Right ventricle myocardium inferior (tissue), 1 donor: ENCODE results near the gene ELK3. TPM values are rescaled to one million over a fixed set of nuclear protein-coding genes. Genes with fewer than 3 reads are reported as not detected.
"Not testable (repeated sequence)": the region's sequence is repeated elsewhere in the genome, so short reads cannot be mapped to it uniquely, and the experiment has no call there.

Source experiments
- ATAC-seq: fragments of 200-7000 bp; cut with Tn5 transposase; one replicate; pipeline ENCODE4 v1.9.1; 2020; ENCODE audit warnings: mild to moderate bottlenecking, moderate library complexity
- DNase-seq: peaks from one replicate; pipeline ENCODE4 v3.0.0; 2021; ENCODE audit errors: missing footprints
- intact Hi-C: fragments of 100-400 bp; cut with DNase I; formaldehyde crosslinking; loops from one replicate; pipeline ENCODE4 v1.11.0; 2022
- total RNA-seq: library from RNA; stranded (reverse); fragmentation: NEBNext Ultra II Directional; extraction: Animal tissue kit (Norgen Biotek cat#: 25700); gene quantifications from one replicate; pipeline ENCODE4 v1.2.1, GENCODE V29; 2021
- donor health status: DM: no; HTN: yes; CAD: no; lungs with severe emphysema.

The ELK3 gene
- total RNA-seq, 1 donor from 2014 or later = 20.8 TPM

DNA sequence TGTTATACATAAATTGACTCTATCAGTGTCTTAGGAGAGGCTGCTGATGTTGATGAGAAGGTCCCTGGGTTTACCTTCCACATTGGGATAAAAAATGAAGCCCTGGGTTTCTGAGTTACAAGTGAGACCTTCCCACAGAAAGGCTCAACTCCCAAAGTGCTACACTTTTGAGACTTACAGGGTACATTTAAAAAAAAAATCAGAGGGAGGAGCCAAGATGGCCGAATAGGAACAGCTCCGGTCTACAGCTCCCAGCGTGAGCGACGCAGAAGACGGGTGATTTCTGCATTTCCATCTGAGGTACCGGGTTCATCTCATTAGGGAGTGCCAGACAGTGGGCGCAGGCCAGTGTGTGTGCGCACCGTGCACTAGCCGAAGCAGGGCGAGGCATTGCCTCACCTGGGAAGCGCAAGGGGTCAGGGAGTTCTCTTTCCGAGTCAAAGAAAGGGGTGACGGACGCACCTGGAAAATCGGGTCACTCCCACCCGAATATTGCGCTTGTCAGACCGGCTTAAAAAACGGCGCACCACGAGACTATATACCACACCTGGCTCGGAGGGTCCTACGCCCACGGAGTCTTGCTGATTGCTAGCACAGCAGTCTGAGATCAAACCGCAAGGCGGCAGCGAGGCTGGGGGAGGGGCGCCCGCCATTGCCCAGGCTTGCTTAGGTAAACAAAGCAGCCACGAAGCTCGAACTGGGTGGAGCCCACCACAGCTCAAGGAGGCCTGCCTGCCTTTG, 121.7 kb downstream of the ELK3 start:
- intact Hi-C loops, ATAC-seq, DNase-seq: not testable (repeated sequence)

DNA sequence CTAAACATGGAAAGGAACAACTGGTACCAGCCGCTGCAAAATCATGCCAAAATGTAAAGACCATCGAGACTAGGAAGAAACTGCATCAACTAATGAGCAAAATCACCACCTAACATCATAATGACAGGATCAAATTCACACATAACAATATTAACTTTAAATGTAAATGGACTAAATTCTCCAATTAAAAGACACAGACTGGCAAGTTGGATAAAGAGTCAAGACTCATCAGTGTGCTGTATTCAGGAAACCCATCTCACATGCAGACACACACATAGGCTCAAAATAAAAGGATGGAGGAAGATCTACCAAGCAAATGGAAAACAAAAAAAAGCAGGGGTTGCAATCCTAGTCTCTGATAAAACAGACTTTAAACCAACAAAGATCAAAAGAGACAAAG, 123.6 kb downstream of the ELK3 start:
- ATAC-seq, DNase-seq, intact Hi-C loops: not testable (repeated sequence)

Other genes starting within 250 kb of the ELK3 start
- gene HAL, start 198.0 kb upstream of the ELK3 start, total RNA-seq = 0.68 TPM
- gene LTA4H, start 158.8 kb upstream of the ELK3 start, total RNA-seq = 35.6 TPM
- 16.0 TPM for gene CDK17, start 206.1 kb downstream of the ELK3 start, total RNA-seq